ENCODE data around the gene SIRPG.
A peak's percentile ranks its signal among the peaks of the same experiment; 100 is the strongest.
"Not testable (repeated sequence)": the region's sequence is repeated elsewhere in the genome, so short reads cannot be mapped to it uniquely, and the experiment has no call there.

The SIRPG gene

GRCh38 chr20:1671891-1672669 is 14.5 kb upstream of the SIRPG start:
- no peak for DNase-seq

- no peak for DNase-seq
These were observed 11.7 kb upstream of the SIRPG start for GRCh38 chr20:1669304-1669703.

- no peak for DNase-seq
These were observed 10.0 kb upstream of the SIRPG start for GRCh38 chr20:1667502-1668085.

- no peak for DNase-seq
These were observed 9.2 kb upstream of the SIRPG start for GRCh38 chr20:1666802-1667201.

GRCh38 chr20:1665345-1665744 is 7.8 kb upstream of the SIRPG start:
- no peak for DNase-seq

GRCh38 chr20:1664911-1665310 is 7.3 kb upstream of the SIRPG start:
- DNase-seq = no peak

- peak; percentile 22 to 49 for DNase-seq
These were observed 6.3 kb upstream of the SIRPG start for GRCh38 chr20:1663917-1664316.

- DNase-seq = peak; percentile 59 to 74
These were observed 4.1 kb upstream of the SIRPG start for GRCh38 chr20:1661542-1662299.

GRCh38 chr20:1660246-1660645 is 2.7 kb upstream of the SIRPG start:
- DNase-seq = no peak

GRCh38 chr20:1656844-1657243 is 735 bp downstream of the SIRPG start:
- DNase-seq = no peak

- no peak for DNase-seq
These were observed 2.6 kb downstream of the SIRPG start for GRCh38 chr20:1654996-1655395.

GRCh38 chr20:1652960-1653359 is 4.6 kb downstream of the SIRPG start:
- DNase-seq = no peak

GRCh38 chr20:1652104-1652503 is 5.5 kb downstream of the SIRPG start:
- no peak for DNase-seq

- no peak for DNase-seq
These were observed 6.1 kb downstream of the SIRPG start for GRCh38 chr20:1651268-1652058.

- no peak for DNase-seq
These were observed 9.5 kb downstream of the SIRPG start for GRCh38 chr20:1648101-1648500.

GRCh38 chr20:1646975-1647431 is 10.6 kb downstream of the SIRPG start:
- no peak for DNase-seq

- no peak for DNase-seq
These were observed 13.2 kb downstream of the SIRPG start for GRCh38 chr20:1644101-1644962.

- DNase-seq = not testable (repeated sequence)
These were observed 18.9 kb downstream of the SIRPG start for GRCh38 chr20:1638643-1639042.

GRCh38 chr20:1637755-1638154 is 19.8 kb downstream of the SIRPG start:
- DNase-seq = no peak

- no peak for DNase-seq
These were observed 20.4 kb downstream of the SIRPG start for GRCh38 chr20:1637226-1637625.

GRCh38 chr20:1636621-1637020 is 21.0 kb downstream of the SIRPG start:
- no peak for DNase-seq

All from inflammatory macrophage treated with lipopolysaccharide for 1 hour (primary cell).